DOHH2 (cell line): ENCODE results near the gene GDF7.

ENCODE experiments used
- EZH2phosphoT487 ChIP-seq: fragments of 200-600 bp; sonication (generic); IDR thresholded peaks from 2 replicates; pipeline ENCODE4 v1.6.1; 2017; ENCODE audit warnings: borderline replicate concordance, mild to moderate bottlenecking, antibody characterized with exemption, low read length, moderate library complexity, mixed read lengths
- TF ChIP-seq, protein P1 (sequence below): fragments of 200-600 bp; sonication (generic); IDR thresholded peaks from one replicate; pipeline ENCODE4 v1.5.1; 2014; ENCODE audit warnings: antibody characterized with exemption, mild to moderate bottlenecking, low read depth, low read length; ENCODE audit not compliant: poor library complexity, severe bottlenecking

DNA sequence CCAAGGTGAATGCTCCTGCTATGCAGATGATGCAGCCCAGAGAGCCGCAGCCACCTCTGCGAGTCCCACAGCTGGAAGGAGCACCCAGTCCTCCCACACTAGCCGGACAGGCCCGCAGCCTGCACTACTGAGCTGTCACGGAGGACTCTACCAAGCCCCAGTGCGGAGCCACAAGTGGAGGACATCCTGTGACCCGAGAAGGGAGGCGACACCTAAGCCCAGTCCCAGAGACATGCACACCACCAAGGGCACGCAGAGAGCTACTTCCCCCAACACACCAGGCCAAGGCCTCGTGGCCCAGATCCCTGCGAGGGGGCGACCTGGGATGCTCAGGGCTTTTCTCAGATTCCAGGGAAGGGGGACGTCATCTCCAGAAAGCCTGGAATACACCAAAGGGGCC is 28.9 kb upstream of the GDF7 start:
- TF ChIP-seq, protein P1, sequence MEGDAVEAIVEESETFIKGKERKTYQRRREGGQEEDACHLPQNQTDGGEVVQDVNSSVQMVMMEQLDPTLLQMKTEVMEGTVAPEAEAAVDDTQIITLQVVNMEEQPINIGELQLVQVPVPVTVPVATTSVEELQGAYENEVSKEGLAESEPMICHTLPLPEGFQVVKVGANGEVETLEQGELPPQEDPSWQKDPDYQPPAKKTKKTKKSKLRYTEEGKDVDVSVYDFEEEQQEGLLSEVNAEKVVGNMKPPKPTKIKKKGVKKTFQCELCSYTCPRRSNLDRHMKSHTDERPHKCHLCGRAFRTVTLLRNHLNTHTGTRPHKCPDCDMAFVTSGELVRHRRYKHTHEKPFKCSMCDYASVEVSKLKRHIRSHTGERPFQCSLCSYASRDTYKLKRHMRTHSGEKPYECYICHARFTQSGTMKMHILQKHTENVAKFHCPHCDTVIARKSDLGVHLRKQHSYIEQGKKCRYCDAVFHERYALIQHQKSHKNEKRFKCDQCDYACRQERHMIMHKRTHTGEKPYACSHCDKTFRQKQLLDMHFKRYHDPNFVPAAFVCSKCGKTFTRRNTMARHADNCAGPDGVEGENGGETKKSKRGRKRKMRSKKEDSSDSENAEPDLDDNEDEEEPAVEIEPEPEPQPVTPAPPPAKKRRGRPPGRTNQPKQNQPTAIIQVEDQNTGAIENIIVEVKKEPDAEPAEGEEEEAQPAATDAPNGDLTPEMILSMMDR: no peak
- TF ChIP-seq EZH2phosphoT487: no peak
